GM19328 (cell line): ENCODE data around the gene BDH2.

Experiments
- ATAC-seq: cut with Tn5 transposase; IDR thresholded peaks from one replicate; pipeline ENCODE4 v1.9.1; 2021; ENCODE audit warnings: mild to moderate bottlenecking, moderate library complexity; ENCODE audit not compliant: unreplicated experiment

The BDH2 gene

DNA sequence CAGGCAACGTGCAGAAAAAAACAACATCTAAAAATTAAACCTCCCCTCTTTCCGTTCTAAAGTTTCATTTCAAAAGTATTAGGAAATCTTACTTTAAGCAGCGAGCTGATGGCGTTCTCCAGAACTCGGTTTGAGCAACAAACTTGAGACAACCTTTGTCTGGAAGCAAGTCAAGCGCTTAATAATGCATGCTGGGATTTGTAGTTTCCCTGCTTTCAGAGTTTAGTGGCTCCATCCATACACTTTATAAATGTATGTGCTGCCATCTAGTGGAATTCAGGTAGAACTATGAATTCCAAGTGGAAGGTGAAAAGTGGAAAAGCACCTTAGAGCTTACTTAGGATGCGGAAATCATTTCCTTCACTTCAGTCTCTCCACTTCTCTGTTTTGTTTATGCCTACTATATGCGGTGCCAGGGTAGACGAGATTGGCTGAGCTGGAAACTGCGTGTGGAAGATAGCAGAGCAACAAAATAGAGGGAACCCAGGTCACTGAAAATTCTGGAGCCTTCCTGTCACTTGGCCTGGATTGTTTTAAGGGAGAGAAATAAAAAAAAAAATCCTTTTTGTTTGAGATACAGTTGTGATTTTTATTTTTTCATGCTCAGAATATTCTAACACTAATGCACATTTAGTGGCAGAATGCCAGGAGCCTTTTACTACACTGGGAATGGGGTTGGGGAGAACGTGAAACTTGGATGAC is at the start of gene BDH2:
Gene BDH2 (minus strand): TSS at position 144 of the 702 bp plus-strand sequence. CDS start 3,580 bp downstream, outside the sequence.
- ATAC-seq, result peak; percentile 98

GRCh38 chr4:103144926-103145325 is 45.3 kb upstream of the BDH2 start:
- no peak for ATAC-seq

- no peak for ATAC-seq
Measured at GRCh38 chr4:103137446-103137827, 37.8 kb upstream of the BDH2 start.

- ATAC-seq, result no peak
Measured at GRCh38 chr4:103136671-103137445, 37.2 kb upstream of the BDH2 start.

GRCh38 chr4:103129174-103129573 is 29.5 kb upstream of the BDH2 start:
- no peak for ATAC-seq

- no peak for ATAC-seq
Measured at GRCh38 chr4:103126126-103126525, 26.5 kb upstream of the BDH2 start.

- ATAC-seq, result no peak
Measured at GRCh38 chr4:103123114-103123513, 23.5 kb upstream of the BDH2 start.

GRCh38 chr4:103118166-103118565 is 18.5 kb upstream of the BDH2 start:
- no peak for ATAC-seq

DNA sequence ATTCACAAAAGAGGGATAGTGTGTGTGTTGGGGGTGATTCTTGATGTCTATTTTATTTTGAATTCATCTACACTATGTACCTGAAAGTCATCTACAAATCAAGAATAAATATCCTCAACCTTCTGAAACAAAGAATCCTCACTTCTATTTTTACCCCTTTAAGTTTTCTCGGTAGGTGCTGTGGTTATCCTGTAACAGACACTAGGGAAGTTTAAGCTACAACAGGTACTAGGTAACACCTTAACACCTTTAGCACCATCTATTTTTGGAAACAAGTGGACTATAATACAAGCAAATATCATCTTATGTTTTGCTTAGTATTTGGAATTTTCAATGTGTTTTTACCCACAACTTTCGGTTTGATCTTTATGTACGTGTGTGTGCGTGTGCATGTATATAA is 12.0 kb upstream of the BDH2 start:
- ATAC-seq, result no peak

DNA sequence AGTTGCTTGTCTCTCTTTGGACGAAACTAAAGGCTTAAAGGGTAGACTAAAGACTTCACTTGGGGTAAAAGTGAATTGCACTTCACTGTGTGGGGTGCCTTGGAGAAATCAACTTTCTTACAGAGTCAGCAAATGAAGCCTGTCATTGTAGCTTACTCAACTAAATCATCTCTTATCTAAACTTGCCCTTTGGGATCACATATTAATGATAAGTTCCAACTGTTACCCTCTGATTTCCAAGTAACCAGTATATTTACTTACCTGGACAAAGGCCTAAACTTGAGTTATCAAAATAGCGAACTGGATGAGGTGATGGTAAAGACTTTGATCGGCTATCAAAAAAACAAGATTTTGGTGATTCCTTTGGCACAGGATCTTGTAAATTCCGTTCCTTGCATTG is 8.9 kb upstream of the BDH2 start:
- no peak for ATAC-seq

DNA sequence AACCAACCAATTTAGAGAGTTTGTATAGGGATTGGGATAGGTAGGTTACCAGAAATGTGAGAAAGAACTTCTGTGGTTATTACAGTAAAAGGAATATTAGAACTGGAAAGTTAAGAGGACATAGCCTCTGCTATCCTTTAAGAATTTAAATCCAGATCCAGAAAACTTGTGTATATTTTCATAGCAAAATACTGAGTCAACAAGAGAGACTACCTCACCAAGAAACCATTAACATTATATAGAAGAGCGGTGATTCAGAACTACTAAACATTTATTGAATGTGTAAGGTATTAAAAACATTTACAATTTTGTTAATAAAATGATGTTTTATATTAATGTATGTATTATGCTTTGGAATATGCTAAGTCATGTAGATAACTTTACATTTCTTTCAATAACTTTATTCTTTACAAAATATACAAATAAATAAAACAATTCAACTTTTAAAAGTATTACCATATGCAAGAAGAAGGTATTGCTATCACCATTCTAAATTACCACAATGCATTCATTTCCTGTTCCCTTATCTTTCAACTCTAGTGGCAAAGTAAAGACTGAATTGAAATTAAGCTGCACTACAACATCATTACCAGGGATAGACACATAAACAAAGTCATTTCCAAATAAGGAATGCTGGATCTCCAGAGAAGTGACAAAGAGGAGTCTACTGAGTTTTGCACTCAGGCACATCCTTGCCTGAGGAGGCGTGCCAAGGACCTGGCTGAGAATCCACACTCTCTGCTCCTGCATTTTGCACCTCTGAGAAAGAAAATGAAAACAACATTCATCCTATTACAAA is 6.1 kb upstream of the BDH2 start:
- ATAC-seq, result no peak

DNA sequence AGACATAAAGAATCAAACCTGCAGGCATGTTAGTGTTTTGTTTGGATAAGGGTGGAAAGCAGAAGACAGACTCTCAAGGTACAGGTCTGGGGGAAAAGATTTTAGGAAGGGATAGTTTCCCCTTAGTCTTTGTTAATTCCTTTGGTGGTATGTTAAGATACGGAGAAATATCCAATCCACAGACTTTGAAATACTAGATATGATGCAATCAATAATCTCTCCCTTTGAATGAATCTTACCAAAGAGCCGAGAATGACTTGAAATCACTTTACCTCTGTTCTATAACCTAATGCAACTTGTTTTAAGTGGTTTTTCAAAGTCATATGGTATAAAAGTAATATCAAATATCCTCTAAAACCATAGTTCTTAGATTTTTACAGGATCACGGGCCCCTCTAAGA is 5.3 kb upstream of the BDH2 start:
- no peak for ATAC-seq

GRCh38 chr4:103100691-103101090 is 1.1 kb upstream of the BDH2 start:
- ATAC-seq, result no peak

GRCh38 chr4:103098756-103099440 is 736 bp downstream of the BDH2 start:
- ATAC-seq, result no peak

- no peak for ATAC-seq
Measured at GRCh38 chr4:103098341-103098740, 1.3 kb downstream of the BDH2 start.

DNA sequence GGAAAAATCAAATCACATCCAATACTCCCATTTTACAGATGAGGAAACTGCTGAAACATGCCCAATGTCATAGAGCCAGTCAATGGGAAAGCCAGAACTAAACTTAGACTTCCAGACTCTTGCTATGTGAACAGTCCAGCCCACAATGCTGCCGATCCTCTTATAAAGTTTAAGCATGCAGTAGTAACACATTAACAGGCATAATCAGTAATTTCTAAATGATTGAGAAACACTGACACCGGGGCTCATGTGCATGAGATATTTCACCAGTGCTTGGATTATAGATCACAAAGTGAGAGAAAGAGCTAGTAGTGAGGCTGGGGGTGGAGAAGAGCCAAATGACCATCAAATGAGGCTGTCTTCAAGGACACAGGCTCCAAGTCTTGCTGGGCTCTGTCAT is 2.5 kb downstream of the BDH2 start:
- ATAC-seq, result no peak

DNA sequence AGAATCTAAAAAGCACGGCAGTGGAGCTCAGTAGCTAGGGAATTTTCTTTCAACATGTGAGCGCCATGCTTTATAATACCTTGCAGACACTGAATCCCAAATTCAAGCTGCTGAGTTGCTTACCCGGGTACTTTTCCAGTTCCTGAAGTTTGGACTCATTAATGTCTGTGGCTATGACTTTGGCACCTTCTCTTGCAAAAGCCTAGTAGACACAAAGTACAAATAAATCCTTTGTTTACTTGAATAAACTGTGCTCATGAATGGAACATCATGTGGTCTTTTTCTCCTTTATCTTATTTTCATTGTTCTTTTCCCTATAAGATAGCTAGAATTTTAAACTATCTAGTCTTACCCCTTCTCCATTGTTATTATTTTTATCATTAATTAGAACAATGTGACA is 4.6 kb downstream of the BDH2 start:
- no peak for ATAC-seq

GRCh38 chr4:103092245-103092644 is 7.4 kb downstream of the BDH2 start:
- no peak for ATAC-seq

DNA sequence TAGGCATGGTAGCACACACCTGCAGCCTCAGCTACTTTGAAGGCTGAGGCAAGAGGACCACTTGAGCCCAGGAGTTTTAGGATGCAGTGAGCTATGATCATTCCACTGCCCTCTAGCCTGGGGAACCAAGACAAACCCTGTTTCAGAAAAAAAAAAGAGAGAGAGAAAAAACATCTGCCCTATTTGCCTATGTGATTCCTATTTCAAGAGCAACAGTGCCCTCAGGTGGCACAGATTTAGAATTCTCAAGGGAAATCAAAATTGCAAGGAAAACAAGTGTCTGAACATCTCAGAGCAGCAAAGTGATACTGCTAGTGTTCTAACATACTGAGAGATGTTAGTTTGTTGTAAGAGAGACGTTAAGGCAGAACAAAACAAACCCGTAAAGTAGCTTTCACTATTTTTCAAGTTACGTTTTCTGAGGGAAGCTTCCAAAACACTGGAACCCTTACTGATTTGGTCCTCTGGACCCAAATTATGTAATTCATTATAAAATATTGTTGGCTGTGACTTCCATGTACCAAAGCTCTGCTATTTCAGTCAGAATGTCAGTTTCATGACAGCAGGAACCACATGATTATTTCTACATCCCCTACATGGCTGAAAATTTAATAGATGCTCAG is 7.9 kb downstream of the BDH2 start:
- ATAC-seq, result peak; percentile 59

DNA sequence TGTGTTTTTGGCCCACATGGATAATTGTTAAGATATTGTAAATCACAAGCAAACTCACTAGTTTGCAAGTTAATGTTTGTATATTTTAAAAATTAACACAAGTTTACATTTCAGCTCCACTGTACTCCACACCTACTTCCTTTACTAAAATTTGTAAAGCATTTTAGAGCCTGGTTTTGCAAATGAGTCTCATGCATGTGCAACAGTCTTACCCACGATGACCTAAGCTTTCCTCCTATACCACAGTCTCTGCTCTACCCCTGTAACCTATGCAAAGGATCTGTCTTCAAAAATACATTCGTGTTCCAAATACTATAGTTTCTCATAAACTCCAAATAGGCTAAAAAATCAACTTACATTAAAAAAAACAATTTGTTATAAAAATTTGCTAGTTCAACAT is 10.2 kb downstream of the BDH2 start:
- ATAC-seq, result no peak

GRCh38 chr4:103086551-103086950 is 13.1 kb downstream of the BDH2 start:
- no peak for ATAC-seq
